NB4 (cell line): ENCODE results near the gene CLRN2.

Experiments used
- POLR2A ChIP-seq: IDR thresholded peaks from 2 replicates; pipeline ENCODE4 v1.6.1; 2011; ENCODE audit warnings: mild to moderate bottlenecking; ENCODE audit not compliant: insufficient read length; ENCODE audit errors: extremely low read depth
- TF ChIP-seq, protein P1 (sequence below): IDR thresholded peaks from one replicate; pipeline ENCODE4 v1.5.1; 2012; ENCODE audit warnings: low read depth, low read length

DNA sequence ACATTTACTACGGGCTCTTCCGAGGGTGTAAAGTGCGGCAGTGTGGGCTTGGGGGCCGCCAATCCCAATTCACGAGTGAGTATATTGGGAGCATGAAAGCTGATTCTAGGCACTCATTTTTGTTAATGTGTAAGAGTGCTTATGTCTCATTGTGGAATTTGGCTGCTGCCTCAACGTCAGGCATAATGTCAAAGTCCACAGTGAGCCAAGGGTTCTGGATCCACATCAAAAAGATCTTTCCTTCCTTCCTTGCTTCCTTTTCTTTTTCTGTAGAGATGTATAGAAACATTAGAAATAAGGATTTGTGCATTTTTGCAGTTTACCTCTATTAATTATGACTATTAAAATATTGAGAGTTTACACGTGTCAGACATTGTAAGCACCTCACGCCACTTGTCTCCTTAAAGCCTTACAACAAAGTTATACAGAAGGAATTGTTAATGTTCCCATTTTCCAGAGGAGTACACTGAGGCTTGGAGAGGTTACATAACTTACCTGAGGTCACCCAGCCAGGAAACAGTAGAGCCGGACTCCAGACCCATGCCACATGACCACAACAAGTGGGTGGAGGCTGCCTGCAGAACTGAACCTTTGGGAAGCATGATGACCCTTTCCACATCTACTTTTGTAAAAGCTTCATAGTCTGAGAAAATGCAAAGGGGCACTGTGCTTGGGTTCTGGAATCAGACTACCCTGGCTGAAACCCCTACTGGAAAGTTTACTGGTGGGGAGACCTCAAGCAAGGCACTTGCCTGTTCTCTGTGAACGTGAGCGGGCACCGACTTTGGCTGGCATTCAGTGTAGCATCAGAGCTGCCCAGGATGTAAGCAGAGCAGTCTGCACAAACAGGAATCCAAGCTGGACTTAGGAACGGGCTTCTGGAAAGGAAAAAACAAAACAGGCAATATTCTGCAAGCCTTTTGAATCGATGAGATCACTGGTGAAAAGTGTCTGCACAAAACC is 761 bp downstream of the CLRN2 start:
- TF ChIP-seq, protein P1, sequence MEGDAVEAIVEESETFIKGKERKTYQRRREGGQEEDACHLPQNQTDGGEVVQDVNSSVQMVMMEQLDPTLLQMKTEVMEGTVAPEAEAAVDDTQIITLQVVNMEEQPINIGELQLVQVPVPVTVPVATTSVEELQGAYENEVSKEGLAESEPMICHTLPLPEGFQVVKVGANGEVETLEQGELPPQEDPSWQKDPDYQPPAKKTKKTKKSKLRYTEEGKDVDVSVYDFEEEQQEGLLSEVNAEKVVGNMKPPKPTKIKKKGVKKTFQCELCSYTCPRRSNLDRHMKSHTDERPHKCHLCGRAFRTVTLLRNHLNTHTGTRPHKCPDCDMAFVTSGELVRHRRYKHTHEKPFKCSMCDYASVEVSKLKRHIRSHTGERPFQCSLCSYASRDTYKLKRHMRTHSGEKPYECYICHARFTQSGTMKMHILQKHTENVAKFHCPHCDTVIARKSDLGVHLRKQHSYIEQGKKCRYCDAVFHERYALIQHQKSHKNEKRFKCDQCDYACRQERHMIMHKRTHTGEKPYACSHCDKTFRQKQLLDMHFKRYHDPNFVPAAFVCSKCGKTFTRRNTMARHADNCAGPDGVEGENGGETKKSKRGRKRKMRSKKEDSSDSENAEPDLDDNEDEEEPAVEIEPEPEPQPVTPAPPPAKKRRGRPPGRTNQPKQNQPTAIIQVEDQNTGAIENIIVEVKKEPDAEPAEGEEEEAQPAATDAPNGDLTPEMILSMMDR, result no peak
- no peak for TF ChIP-seq POLR2A
